Measurements from ENCODE around the gene ETF1.
A peak's percentile ranks its signal among the peaks of the same experiment; 100 is the strongest.

The ETF1 gene

GRCh38 chr5:138539791-138540190 is 3.2 kb downstream of the ETF1 start:
- TF ChIP-seq CTCF (conservative IDR thresholded peaks at IDR 0.05; ENCODE audit: low read depth, low read length) = no peak
- H3K4me3 ChIP-seq (ENCODE audit: low read length) = no peak overlapping the region
- DNase-seq (ENCODE audit: low read depth) = no peak

- no peak for DNase-seq (ENCODE audit: low read depth)
- TF ChIP-seq CTCF (conservative IDR thresholded peaks at IDR 0.05; ENCODE audit: low read depth, low read length) = no peak
- no peak overlapping the region for H3K4me3 ChIP-seq (ENCODE audit: low read length)
Measured at GRCh38 chr5:138538943-138539627, 4.0 kb downstream of the ETF1 start.

- TF ChIP-seq CTCF (conservative IDR thresholded peaks at IDR 0.05; ENCODE audit: low read depth, low read length) = peak; percentile 52
- DNase-seq (ENCODE audit: low read depth) = no peak
- H3K4me3 ChIP-seq (ENCODE audit: low read length) = no peak overlapping the region
Measured at GRCh38 chr5:138536665-138537315, 6.2 kb downstream of the ETF1 start.

- DNase-seq (ENCODE audit: low read depth) = no peak
- TF ChIP-seq CTCF (conservative IDR thresholded peaks at IDR 0.05; ENCODE audit: low read depth, low read length) = no peak
Measured at GRCh38 chr5:138536215-138536614, 6.8 kb downstream of the ETF1 start.

GRCh38 chr5:138533973-138534941 is 8.8 kb downstream of the ETF1 start:
- DNase-seq (ENCODE audit: low read depth) = no peak
- no peak overlapping the region for H3K4me3 ChIP-seq (ENCODE audit: low read length)
- TF ChIP-seq CTCF (conservative IDR thresholded peaks at IDR 0.05; ENCODE audit: low read depth, low read length) = no peak

More at GRCh38 chr5:138536215-138536614, 6.8 kb downstream of the ETF1 start:
- no peak overlapping the region for H3K4me3 ChIP-seq (ENCODE audit: low read length)

GRCh38 chr5:138529812-138530211 is 13.2 kb downstream of the ETF1 start:
- no peak for DNase-seq (ENCODE audit: low read depth)
- TF ChIP-seq CTCF (conservative IDR thresholded peaks at IDR 0.05; ENCODE audit: low read depth, low read length) = no peak
- H3K4me3 ChIP-seq (ENCODE audit: low read length) = no peak overlapping the region
